Liver (tissue), 9 donors: Measurements from ENCODE around the gene DGCR8. TPM values are rescaled to one million over a fixed set of nuclear protein-coding genes. Genes with fewer than 3 reads are reported as not detected.

Source experiments
- DNase-seq: peaks from one replicate; pipeline ENCODE4 v3.0.0-alpha.2; 2017; ENCODE audit warnings: low spot score
- H3K27ac ChIP-seq, 2 donors: one replicate each; pipeline ENCODE4 v1.7.0; 2013; ENCODE audit warnings: inconsistent platforms in 2 of 2, low read length in 2 of 2, control low read depth in 1 of 2, low read depth in 1 of 2, mild to moderate bottlenecking in 1 of 2
- H3K27me3 ChIP-seq, 4 donors: one replicate each; pipeline versions ENCODE4 v1.6.1 to v1.7.0; 2013; ENCODE audit warnings: low read length in 3 of 4, inconsistent platforms in 1 of 4, mild to moderate bottlenecking in 1 of 4, moderate library complexity in 1 of 4; ENCODE audit not compliant: control insufficient read depth in 4 of 4, insufficient read depth in 4 of 4
- H3K36me3 ChIP-seq, 4 donors: one replicate each; pipeline versions ENCODE4 v1.6.1 to v1.7.0; 2013; ENCODE audit warnings: low read length in 3 of 4, mild to moderate bottlenecking in 3 of 4, low read depth in 1 of 4, moderate library complexity in 1 of 4; ENCODE audit not compliant: control insufficient read depth in 4 of 4, insufficient read depth in 3 of 4
- H3K4me1 ChIP-seq, 4 donors: one replicate each; pipeline versions ENCODE4 v1.6.1 to v1.7.0; 2013; ENCODE audit warnings: low read length in 3 of 4, mild to moderate bottlenecking in 3 of 4, moderate library complexity in 1 of 4; ENCODE audit not compliant: control insufficient read depth in 4 of 4, insufficient read depth in 4 of 4
- H3K4me3 ChIP-seq, 3 donors: one replicate each; pipeline versions ENCODE4 v1.6.1 to v1.7.0; 2013; ENCODE audit warnings: low read length in 3 of 3, control low read depth in 1 of 3, low read depth in 1 of 3, mild to moderate bottlenecking in 1 of 3
- H3K9ac ChIP-seq, 2 donors: one replicate each; pipeline ENCODE4 v1.7.0; 2013; ENCODE audit warnings: low read length in 2 of 2, mild to moderate bottlenecking in 2 of 2, moderate library complexity in 2 of 2, control low read depth in 1 of 2, low read depth in 1 of 2
- H3K9me3 ChIP-seq, 4 donors: one replicate each; pipeline versions ENCODE4 v1.6.1 to v1.7.0; 2013; ENCODE audit warnings: low read length in 3 of 4; ENCODE audit not compliant: control insufficient read depth in 4 of 4
- ATF3 ChIP-seq: IDR thresholded peaks from 2 replicates; pipeline ENCODE4 v1.6.1; 2016; ENCODE audit warnings: antibody characterized with exemption
- CTCF ChIP-seq: fragments of 150-350 bp; IDR thresholded peaks from 2 replicates; pipeline ENCODE4 v1.5.1; 2017; ENCODE audit warnings: improper control_type of control experiment, low read depth, low read length; ENCODE audit not compliant: missing input control
- EGR1 ChIP-seq, 2 donors: IDR thresholded peaks; 2 replicates each; pipeline ENCODE4 v1.6.1; 2016 to 2018; ENCODE audit warnings: antibody characterized with exemption in 2 of 2, low read depth in 2 of 2
- FOXA1 ChIP-seq: IDR thresholded peaks from 2 replicates; pipeline ENCODE4 v1.6.1; 2016; ENCODE audit warnings: antibody characterized with exemption
- FOXA2 ChIP-seq: IDR thresholded peaks from 2 replicates; pipeline ENCODE4 v1.6.1; 2016; ENCODE audit warnings: antibody characterized with exemption
- GABPA ChIP-seq, 2 donors: IDR thresholded peaks in 1 of 2; conservative IDR thresholded peaks in 1 of 2; 2 replicates each; pipeline ENCODE4 v1.6.1; 2016; ENCODE audit warnings: antibody characterized with exemption in 2 of 2, mild to moderate bottlenecking in 1 of 2, moderate library complexity in 1 of 2
- HNF4A ChIP-seq, 2 donors: conservative IDR thresholded peaks; 2 replicates each; pipeline ENCODE4 v1.6.1; 2016; ENCODE audit warnings: antibody characterized with exemption in 2 of 2, mild to moderate bottlenecking in 2 of 2
- HNF4G ChIP-seq: IDR thresholded peaks from 2 replicates; pipeline ENCODE4 v1.6.1; 2016; ENCODE audit warnings: antibody characterized with exemption
- JUND ChIP-seq, 2 donors: IDR thresholded peaks; 2 replicates each; pipeline ENCODE4 v1.6.1; 2016; ENCODE audit warnings: antibody characterized with exemption in 2 of 2
- NR2F2 ChIP-seq: IDR thresholded peaks from 2 replicates; pipeline ENCODE4 v1.6.1; 2016; ENCODE audit warnings: antibody characterized with exemption
- SP1 ChIP-seq: IDR thresholded peaks from 2 replicates; pipeline ENCODE4 v1.6.1; 2018; ENCODE audit warnings: antibody characterized with exemption, mild to moderate bottlenecking
- TAF1 ChIP-seq: conservative IDR thresholded peaks from 2 replicates; pipeline ENCODE4 v1.6.1; 2016; ENCODE audit warnings: antibody characterized with exemption, mild to moderate bottlenecking
- YY1 ChIP-seq: IDR thresholded peaks from 2 replicates; pipeline ENCODE4 v1.6.1; 2016; ENCODE audit warnings: antibody characterized with exemption, mild to moderate bottlenecking
- WGBS: extraction: QIAGEN DNeasy Blood & Tissue Kit; methylation state at CpG from one replicate; pipeline ENCODE4 v1.1.7; 2013; 5-methylcytosine and 5-hydroxymethylcytosine counted together
- polyA plus RNA-seq, 2 donors: library from polyadenylated mRNA; stranded (reverse) in 1 of 2; unstranded in 1 of 2; fragments of 200-250 nt in 1 of 2; fragments of >200 nt in 1 of 2; fragmentation: Nextera tagmentation in 1 of 2; extraction: Ambion mirVana in 1 of 2; gene quantifications; one replicate each; pipeline versions ENCODE4 v1.2.1 to v1.2.3, GENCODE V29; 2013 to 2015
- total RNA-seq, 2 donors: library from RNA; depleted of rRNA; stranded (reverse); fragments of >200 nt; gene quantifications; one replicate each; pipeline ENCODE4 v1.2.3, GENCODE V29; 2014
- TF ChIP-seq, protein P1 (sequence below): IDR thresholded peaks from 2 replicates; pipeline ENCODE4 v1.6.1; 2016; ENCODE audit warnings: antibody characterized with exemption
- TF ChIP-seq, protein P2 (sequence below): IDR thresholded peaks from 2 replicates; pipeline ENCODE4 v1.6.1; 2016; ENCODE audit warnings: antibody characterized with exemption, mild to moderate bottlenecking
- TF ChIP-seq, protein P3 (sequence below): IDR thresholded peaks from 2 replicates; pipeline ENCODE4 v1.6.1; 2016; ENCODE audit warnings: antibody characterized with exemption
- donor health status: healthy.
- donor health status: healthy.
- donor health status: healthy.
- donor health status: healthy.
- donor health status: healthy.

The DGCR8 gene
- total and polyA plus RNA-seq, 4 donors = 7.9 to 27.1 (median 15.8) TPM

DNA sequence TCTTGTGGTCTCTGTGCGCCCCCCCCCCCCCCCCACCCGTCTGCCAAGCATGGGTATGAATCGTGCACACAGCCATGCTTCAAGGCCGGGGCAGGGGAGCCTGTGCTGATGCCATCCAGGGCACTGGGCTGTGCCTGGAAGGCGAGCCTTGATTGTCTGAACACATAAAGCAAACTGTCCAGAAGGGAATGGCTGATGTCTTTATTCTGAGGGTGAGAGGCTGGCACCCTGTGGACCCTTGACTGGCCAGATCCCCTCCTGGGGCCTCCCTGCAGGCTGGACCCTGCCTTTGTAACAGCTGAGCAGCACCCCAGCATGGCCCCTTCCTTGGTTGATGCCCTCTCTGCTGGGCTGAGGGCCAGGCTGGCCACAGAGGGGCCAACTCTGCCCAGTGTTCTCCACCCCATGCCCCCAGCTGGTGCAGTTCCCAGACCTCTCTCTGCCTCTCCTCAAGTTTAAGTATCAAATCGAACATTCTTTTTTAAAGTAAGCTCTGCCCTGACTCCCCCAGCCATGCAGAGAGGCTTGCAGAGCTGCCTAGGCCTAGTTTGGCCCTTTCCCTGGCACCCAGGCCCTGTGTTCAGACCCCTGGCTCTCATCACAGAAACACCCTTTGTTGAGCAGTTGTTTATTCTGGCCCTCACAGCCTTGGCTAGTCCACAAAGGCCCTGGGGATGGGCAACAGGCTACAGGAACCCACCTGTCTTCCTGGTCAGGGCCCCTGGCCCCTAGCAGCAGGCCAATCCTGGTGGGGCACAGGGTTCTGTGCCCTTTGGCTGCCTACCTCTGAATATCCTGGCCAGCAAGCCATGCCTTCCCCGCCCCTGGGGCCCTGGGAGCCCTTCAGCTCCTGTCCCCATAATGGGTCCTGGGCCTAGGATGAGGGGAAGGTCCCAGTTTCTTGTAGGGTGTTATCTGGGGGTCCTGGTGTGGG, 31.9 kb downstream of the DGCR8 start:
- no peak for DNase-seq
- WGBS = 75% methylated on average over 7 of the region's 7 CpGs
- Histone ChIP-seq H3K9me3 (no peaks in the 10 kb centered on the region), H3K9ac (no peak overlapping the region), H3K27ac (no peak overlapping the region), H3K4me3 (no peak overlapping the region), H3K36me3 (peaks cover 29 to 74% (median 46%) of the 10 kb centered on the region in 4 donors), H3K27me3 (no peaks in the 10 kb centered on the region), H3K4me1 (peaks cover 6 to 29% (median 17%) of the 10 kb centered on the region in 4 donors)
- TF ChIP-seq FOXA2 (no peak), FOXA1 (no peak), EGR1 (IDR thresholded peaks at IDR 0.05; ENCODE audit: low read depth in 2 of 2) (no peak), TAF1 (no peak), YY1 (no peak), SP1 (no peak), JUND (IDR thresholded peaks at IDR 0.05) (no peak), ATF3 (no peak), NR2F2 (no peak), HNF4G (no peak)
- TF ChIP-seq, protein P1, sequence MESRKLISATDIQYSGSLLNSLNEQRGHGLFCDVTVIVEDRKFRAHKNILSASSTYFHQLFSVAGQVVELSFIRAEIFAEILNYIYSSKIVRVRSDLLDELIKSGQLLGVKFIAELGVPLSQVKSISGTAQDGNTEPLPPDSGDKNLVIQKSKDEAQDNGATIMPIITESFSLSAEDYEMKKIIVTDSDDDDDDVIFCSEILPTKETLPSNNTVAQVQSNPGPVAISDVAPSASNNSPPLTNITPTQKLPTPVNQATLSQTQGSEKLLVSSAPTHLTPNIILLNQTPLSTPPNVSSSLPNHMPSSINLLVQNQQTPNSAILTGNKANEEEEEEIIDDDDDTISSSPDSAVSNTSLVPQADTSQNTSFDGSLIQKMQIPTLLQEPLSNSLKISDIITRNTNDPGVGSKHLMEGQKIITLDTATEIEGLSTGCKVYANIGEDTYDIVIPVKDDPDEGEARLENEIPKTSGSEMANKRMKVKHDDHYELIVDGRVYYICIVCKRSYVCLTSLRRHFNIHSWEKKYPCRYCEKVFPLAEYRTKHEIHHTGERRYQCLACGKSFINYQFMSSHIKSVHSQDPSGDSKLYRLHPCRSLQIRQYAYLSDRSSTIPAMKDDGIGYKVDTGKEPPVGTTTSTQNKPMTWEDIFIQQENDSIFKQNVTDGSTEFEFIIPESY = no peak
- TF ChIP-seq, protein P2, sequence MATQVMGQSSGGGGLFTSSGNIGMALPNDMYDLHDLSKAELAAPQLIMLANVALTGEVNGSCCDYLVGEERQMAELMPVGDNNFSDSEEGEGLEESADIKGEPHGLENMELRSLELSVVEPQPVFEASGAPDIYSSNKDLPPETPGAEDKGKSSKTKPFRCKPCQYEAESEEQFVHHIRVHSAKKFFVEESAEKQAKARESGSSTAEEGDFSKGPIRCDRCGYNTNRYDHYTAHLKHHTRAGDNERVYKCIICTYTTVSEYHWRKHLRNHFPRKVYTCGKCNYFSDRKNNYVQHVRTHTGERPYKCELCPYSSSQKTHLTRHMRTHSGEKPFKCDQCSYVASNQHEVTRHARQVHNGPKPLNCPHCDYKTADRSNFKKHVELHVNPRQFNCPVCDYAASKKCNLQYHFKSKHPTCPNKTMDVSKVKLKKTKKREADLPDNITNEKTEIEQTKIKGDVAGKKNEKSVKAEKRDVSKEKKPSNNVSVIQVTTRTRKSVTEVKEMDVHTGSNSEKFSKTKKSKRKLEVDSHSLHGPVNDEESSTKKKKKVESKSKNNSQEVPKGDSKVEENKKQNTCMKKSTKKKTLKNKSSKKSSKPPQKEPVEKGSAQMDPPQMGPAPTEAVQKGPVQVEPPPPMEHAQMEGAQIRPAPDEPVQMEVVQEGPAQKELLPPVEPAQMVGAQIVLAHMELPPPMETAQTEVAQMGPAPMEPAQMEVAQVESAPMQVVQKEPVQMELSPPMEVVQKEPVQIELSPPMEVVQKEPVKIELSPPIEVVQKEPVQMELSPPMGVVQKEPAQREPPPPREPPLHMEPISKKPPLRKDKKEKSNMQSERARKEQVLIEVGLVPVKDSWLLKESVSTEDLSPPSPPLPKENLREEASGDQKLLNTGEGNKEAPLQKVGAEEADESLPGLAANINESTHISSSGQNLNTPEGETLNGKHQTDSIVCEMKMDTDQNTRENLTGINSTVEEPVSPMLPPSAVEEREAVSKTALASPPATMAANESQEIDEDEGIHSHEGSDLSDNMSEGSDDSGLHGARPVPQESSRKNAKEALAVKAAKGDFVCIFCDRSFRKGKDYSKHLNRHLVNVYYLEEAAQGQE = no peak
- TF ChIP-seq, protein P3, sequence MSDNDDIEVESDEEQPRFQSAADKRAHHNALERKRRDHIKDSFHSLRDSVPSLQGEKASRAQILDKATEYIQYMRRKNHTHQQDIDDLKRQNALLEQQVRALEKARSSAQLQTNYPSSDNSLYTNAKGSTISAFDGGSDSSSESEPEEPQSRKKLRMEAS = no peak

GRCh38 chr22:20112623-20113511, 32.8 kb downstream of the DGCR8 start:
- Histone ChIP-seq H3K36me3 (peaks cover 21 to 65% (median 38%) of the 10 kb centered on the region in 4 donors), H3K9me3 (no peaks in the 10 kb centered on the region), H3K27me3 (no peaks in the 10 kb centered on the region), H3K4me3 (no peak overlapping the region), H3K4me1 (peaks cover 6 to 31% (median 17%) of the 10 kb centered on the region in 4 donors), H3K27ac (no peak overlapping the region), H3K9ac (no peak overlapping the region)
- no peak for DNase-seq
- 88% methylated on average over 26 of the region's 26 CpGs for WGBS
- TF ChIP-seq GABPA (IDR thresholded peaks at IDR 0.05 in 1 of 2, conservative IDR thresholded peaks at IDR 0.05 in 1 of 2) = no peak
- no peak for TF ChIP-seq CTCF
- TF ChIP-seq SP1 = no peak
- no peak for TF ChIP-seq HNF4A (conservative IDR thresholded peaks at IDR 0.05)
- TF ChIP-seq JUND (IDR thresholded peaks at IDR 0.05) = no peak
